ENCODE measurements around the gene MRPL3.

The MRPL3 gene

GRCh38 chr3:131480116-131480515, 22.7 kb downstream of the MRPL3 start:
- Mint-ChIP-seq H3K27me3 (no peaks in the 10 kb centered on the region), H3K4me1 (ENCODE audit: low read depth) (no peaks in the 10 kb centered on the region), H3K27ac (no peak overlapping the region), H3K36me3 (ENCODE audit: low read depth) (peaks cover 56% of the 10 kb centered on the region), H3K9me3 (no peaks in the 10 kb centered on the region), H3K4me3 (no peak overlapping the region)
- intact Hi-C loops (cut with micrococcal nuclease): no loop called here

- Mint-ChIP-seq H3K4me3 (no peak overlapping the region), H3K36me3 (ENCODE audit: low read depth) (peaks cover 62% of the 10 kb centered on the region), H3K27ac (no peak overlapping the region), H3K4me1 (ENCODE audit: low read depth) (no peaks in the 10 kb centered on the region), H3K27me3 (no peaks in the 10 kb centered on the region), H3K9me3 (no peaks in the 10 kb centered on the region)
- intact Hi-C loops (cut with micrococcal nuclease): no loop called here
These were observed 25.0 kb downstream of the MRPL3 start for GRCh38 chr3:131477813-131478212.

DNA sequence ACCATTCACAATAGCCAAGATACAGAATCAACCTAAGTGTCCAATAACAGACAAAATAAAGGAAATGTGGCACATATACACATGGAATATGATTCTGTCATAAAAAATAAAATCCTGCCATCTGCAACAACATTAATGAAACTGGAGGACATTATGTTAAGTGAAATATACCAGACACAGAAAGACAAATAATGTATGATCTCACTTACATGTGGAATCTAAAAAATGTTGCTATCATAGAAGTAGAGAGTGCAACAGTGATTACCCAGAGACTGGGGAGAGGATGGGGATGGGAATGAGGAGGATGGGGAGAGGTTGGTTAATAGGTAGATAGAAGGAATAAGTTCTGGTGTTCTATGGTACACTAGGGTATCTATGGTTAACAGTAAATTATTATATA, 28.7 kb downstream of the MRPL3 start:
- intact Hi-C loops (cut with micrococcal nuclease): no loop called here
- Mint-ChIP-seq H3K27ac (no peak overlapping the region), H3K36me3 (ENCODE audit: low read depth) (peaks cover 63% of the 10 kb centered on the region), H3K4me1 (ENCODE audit: low read depth) (no peaks in the 10 kb centered on the region), H3K4me3 (no peak overlapping the region), H3K9me3 (no peaks in the 10 kb centered on the region), H3K27me3 (no peaks in the 10 kb centered on the region)

DNA sequence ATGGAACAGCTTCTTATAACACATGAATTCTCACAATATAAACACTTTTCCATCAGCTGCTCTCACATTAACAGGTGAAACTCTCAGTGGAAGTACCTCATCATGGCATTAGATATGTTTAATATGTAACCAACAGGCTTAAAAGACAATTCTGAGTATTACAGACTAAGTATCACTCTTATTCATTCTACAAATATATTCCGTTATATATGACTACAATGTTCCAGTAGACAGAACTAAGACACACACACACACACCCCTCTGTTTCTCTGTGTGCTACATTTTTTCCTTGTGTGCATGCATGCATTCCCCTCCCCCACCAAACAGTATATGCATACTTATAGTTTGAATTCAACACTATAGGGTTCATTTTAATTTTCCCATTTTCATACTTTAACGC, 32.4 kb downstream of the MRPL3 start:
- intact Hi-C loops (cut with micrococcal nuclease): no loop called here
- H3K9me3 Mint-ChIP-seq: peaks cover 9% of the 10 kb centered on the region

GRCh38 chr3:131458653-131459052, 44.1 kb downstream of the MRPL3 start:
- no peaks in the 10 kb centered on the region for H3K9me3 Mint-ChIP-seq
- H3K27me3 Mint-ChIP-seq: no peaks in the 10 kb centered on the region
- intact Hi-C loops (cut with micrococcal nuclease): no loop called here
- H3K4me1 Mint-ChIP-seq (ENCODE audit: low read depth): no peaks in the 10 kb centered on the region
- peaks cover 30% of the 10 kb centered on the region for H3K36me3 Mint-ChIP-seq (ENCODE audit: low read depth)
- no peak overlapping the region for H3K27ac Mint-ChIP-seq
- no peak overlapping the region for H3K4me3 Mint-ChIP-seq

More for the DNA sequence above, 32.4 kb downstream of the MRPL3 start:
- Mint-ChIP-seq H3K27ac (no peak overlapping the region), H3K27me3 (no peaks in the 10 kb centered on the region), H3K4me3 (no peak overlapping the region), H3K36me3 (ENCODE audit: low read depth) (peaks cover 75% of the 10 kb centered on the region), H3K4me1 (ENCODE audit: low read depth) (no peaks in the 10 kb centered on the region)

DNA sequence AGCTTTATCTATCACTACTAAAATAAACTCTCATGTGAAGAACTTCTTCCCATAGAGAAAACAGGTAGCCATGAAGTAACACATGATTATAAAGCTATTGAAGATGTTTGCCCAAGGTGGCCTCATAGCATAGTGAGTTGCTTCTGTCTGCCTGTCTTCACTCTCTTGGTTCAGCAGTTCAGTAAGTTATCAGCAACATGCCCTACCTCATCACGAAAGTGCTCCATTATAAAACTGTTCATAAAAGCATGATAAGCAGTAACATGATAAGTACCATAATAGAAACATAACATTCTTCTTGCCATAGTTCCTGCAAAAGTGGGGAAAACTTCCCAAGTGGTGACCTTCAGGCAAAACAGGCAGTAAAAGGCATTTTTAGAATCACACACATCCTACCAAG, 45.6 kb downstream of the MRPL3 start:
- Mint-ChIP-seq H3K9me3 (no peaks in the 10 kb centered on the region), H3K4me1 (ENCODE audit: low read depth) (no peaks in the 10 kb centered on the region), H3K27ac (no peak overlapping the region), H3K27me3 (no peaks in the 10 kb centered on the region), H3K36me3 (ENCODE audit: low read depth) (peaks cover 23% of the 10 kb centered on the region), H3K4me3 (no peak overlapping the region)
- intact Hi-C loops (cut with micrococcal nuclease): no loop called here

- Mint-ChIP-seq H3K36me3 (ENCODE audit: low read depth) (peaks cover 9% of the 10 kb centered on the region), H3K27me3 (no peaks in the 10 kb centered on the region), H3K4me3 (no peak overlapping the region), H3K9me3 (no peaks in the 10 kb centered on the region), H3K4me1 (ENCODE audit: low read depth) (no peaks in the 10 kb centered on the region), H3K27ac (no peak overlapping the region)
- intact Hi-C loops (cut with micrococcal nuclease): no loop called here
These were observed 48.3 kb downstream of the MRPL3 start for GRCh38 chr3:131454501-131454900.

DNA sequence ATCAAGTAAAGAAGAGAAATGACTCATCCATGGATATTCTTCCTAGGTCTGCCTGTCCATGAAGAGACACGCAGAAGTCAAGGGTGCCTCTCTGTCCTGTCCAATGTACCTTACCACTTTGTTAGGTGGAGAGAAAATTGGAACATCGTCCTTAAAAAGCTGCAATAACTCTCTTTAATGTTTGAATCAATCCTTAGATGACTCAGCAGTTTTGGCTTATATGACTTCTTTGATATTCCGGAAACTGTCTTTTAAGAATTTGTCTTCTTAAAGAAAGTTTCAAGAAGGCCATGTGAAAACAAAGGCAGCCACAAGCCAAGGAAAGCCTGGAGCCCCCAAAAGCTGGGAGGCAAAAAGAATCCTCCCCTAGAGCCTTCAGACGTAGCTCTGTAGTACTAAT, 49.2 kb downstream of the MRPL3 start:
- H3K36me3 Mint-ChIP-seq (ENCODE audit: low read depth): no peaks in the 10 kb centered on the region
- no peak overlapping the region for H3K27ac Mint-ChIP-seq
- no peaks in the 10 kb centered on the region for H3K4me1 Mint-ChIP-seq (ENCODE audit: low read depth)
- H3K27me3 Mint-ChIP-seq: no peaks in the 10 kb centered on the region
- intact Hi-C loops (cut with micrococcal nuclease): no loop called here
- H3K9me3 Mint-ChIP-seq: no peaks in the 10 kb centered on the region
- H3K4me3 Mint-ChIP-seq: no peak overlapping the region

DNA sequence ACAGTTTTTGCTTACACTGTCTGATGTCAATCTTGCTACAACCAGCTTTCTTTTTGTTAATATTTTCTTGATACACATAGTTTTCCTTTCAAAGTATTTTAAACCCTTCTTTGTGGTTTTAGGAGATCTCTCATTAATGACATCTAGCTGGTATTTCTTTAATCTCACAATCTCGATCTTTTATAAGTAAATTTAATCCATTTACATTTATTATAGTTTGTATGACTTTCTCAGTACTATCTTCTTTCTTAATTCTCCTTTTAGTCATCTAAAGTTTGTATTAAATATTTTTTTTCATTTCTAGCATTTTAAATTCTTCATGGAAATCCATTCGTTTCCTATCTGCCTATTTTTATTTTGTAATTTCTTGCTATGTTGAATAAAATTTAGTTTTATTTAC, 55.4 kb downstream of the MRPL3 start:
- intact Hi-C loops (cut with micrococcal nuclease): no loop called here
- no peaks in the 10 kb centered on the region for H3K36me3 Mint-ChIP-seq (ENCODE audit: low read depth)
- H3K27me3 Mint-ChIP-seq: no peaks in the 10 kb centered on the region
- H3K4me3 Mint-ChIP-seq: no peak overlapping the region
- H3K4me1 Mint-ChIP-seq (ENCODE audit: low read depth): peaks cover 9% of the 10 kb centered on the region
- no peak overlapping the region for H3K27ac Mint-ChIP-seq
- H3K9me3 Mint-ChIP-seq: no peaks in the 10 kb centered on the region

- Mint-ChIP-seq H3K9me3 (no peaks in the 10 kb centered on the region), H3K4me3 (no peak overlapping the region), H3K4me1 (ENCODE audit: low read depth) (peaks cover 9% of the 10 kb centered on the region), H3K36me3 (ENCODE audit: low read depth) (no peaks in the 10 kb centered on the region), H3K27me3 (peaks cover 1% of the 10 kb centered on the region), H3K27ac (no peak overlapping the region)
- intact Hi-C loops (cut with micrococcal nuclease): no loop called here
These were observed 58.6 kb downstream of the MRPL3 start for GRCh38 chr3:131444180-131444579.

DNA sequence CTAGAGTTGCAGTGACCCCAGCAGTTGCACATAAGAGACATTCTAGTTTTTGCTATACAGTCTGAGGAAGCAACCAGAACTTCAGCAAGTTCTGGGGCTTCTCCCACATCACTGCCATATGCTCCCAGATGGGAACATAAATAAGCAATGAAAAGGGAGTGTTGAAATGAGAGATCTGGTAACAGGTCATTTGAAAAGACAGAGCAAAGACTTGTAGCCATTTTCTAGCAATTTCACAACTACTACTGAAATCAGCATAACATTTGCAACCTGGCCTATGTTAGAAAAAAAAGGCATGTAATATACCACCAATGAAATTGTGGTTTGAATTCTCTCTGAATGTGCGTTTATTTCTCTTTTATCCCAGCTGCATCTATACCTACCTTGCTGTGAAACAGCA, 63.7 kb downstream of the MRPL3 start:
- intact Hi-C loops (cut with micrococcal nuclease): no loop called here
- Mint-ChIP-seq H3K36me3 (ENCODE audit: low read depth) (no peaks in the 10 kb centered on the region), H3K27ac (no peak overlapping the region), H3K9me3 (peaks cover 5% of the 10 kb centered on the region), H3K4me3 (no peak overlapping the region), H3K4me1 (ENCODE audit: low read depth) (no peaks in the 10 kb centered on the region), H3K27me3 (peaks cover 3% of the 10 kb centered on the region)

DNA sequence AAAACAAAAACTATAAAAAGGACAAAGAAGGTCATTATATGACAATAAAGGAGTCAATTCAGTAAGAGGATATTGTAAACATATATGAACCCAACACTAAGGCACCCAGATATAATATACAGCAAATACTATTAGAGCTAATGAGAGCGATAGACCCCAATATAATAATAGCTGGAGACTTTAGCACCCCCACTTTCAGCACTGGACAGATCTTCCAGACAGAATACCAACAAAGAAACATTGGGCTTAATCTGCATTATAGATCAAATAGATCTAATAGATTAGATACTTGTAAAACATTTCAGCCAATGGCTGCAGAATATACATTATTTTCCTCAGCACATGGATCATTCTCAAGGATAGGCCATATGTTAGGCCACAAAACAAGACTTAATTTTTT, 67.8 kb downstream of the MRPL3 start:
- Mint-ChIP-seq H3K36me3 (ENCODE audit: low read depth) (no peaks in the 10 kb centered on the region), H3K9me3 (peaks cover 9% of the 10 kb centered on the region), H3K4me1 (ENCODE audit: low read depth) (no peaks in the 10 kb centered on the region), H3K27ac (no peak overlapping the region), H3K4me3 (no peak overlapping the region), H3K27me3 (peaks cover 6% of the 10 kb centered on the region)
- intact Hi-C loops (cut with micrococcal nuclease): no loop called here

- no peak overlapping the region for H3K4me3 Mint-ChIP-seq
- no peaks in the 10 kb centered on the region for H3K4me1 Mint-ChIP-seq (ENCODE audit: low read depth)
- H3K27ac Mint-ChIP-seq: no peak overlapping the region
- intact Hi-C loops (cut with micrococcal nuclease): no loop called here
- H3K27me3 Mint-ChIP-seq: peaks cover 7% of the 10 kb centered on the region
- H3K9me3 Mint-ChIP-seq: peaks cover 9% of the 10 kb centered on the region
- H3K36me3 Mint-ChIP-seq (ENCODE audit: low read depth): no peaks in the 10 kb centered on the region
These were observed 70.3 kb downstream of the MRPL3 start for GRCh38 chr3:131432441-131432840.

- H3K27ac Mint-ChIP-seq: no peak overlapping the region
- H3K9me3 Mint-ChIP-seq: peaks cover 9% of the 10 kb centered on the region
- H3K27me3 Mint-ChIP-seq: peaks cover 7% of the 10 kb centered on the region
- no peak overlapping the region for H3K4me3 Mint-ChIP-seq
- intact Hi-C loops (cut with micrococcal nuclease): no loop called here
- no peaks in the 10 kb centered on the region for H3K4me1 Mint-ChIP-seq (ENCODE audit: low read depth)
- no peaks in the 10 kb centered on the region for H3K36me3 Mint-ChIP-seq (ENCODE audit: low read depth)
These were observed 71.0 kb downstream of the MRPL3 start for GRCh38 chr3:131431754-131432153.

GRCh38 chr3:131427226-131427625, 75.5 kb downstream of the MRPL3 start:
- Mint-ChIP-seq H3K9me3 (no peaks in the 10 kb centered on the region), H3K27ac (no peak overlapping the region), H3K4me3 (no peak overlapping the region), H3K36me3 (ENCODE audit: low read depth) (no peaks in the 10 kb centered on the region), H3K4me1 (ENCODE audit: low read depth) (no peaks in the 10 kb centered on the region), H3K27me3 (peaks cover 1% of the 10 kb centered on the region)
- intact Hi-C loops (cut with micrococcal nuclease): no loop called here
